Stimulated activated naive CD4-positive, alpha-beta T cell (primary cell): ENCODE data around the gene CD68.

Experiments
- DNase-seq, 6 experiments: peaks; one replicate each; lab custom pipeline; 2025; lab: John Stamatoyannopoulos, UW

The CD68 gene

DNA sequence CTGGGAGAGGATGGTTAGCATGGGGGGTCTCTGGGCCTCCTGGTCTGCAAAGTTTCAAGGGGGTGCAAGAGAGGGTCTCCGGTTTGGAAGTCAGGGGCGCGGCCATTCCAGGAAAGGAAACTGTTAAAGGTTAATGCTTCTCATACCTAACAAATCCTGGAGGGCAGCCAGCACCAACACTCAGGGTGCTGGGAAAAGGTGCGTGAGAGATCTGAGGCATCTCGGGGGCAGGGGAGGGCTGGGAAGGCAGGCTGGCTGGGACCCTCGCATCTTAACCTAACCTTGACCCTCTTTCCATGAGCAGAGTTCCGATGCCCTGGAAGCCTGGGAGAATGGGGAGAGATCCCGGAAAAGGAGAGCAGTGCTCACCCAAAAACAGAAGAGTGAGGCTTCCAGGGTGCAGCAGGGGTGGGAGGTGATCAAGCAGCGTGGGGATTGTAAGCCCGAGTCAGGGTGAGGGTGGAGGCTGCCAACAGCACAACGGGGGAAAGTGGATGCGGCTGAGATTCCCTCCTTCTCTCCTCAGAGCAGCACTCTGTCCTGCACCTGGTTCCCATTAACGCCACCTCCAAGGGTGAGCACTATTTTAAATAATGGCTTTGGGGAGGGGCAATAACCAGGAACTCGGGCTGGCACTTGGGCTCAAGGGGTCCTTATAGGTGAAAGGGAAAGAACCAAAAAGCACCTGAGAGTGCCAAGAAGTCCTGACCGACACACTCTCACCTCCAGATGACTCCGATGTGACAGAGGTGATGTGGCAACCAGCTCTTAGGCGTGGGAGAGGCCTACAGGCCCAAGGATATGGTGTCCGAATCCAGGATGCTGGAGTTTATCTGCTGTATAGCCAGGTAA is 19.9 kb upstream of the CD68 start:
- no peak for DNase-seq

DNA sequence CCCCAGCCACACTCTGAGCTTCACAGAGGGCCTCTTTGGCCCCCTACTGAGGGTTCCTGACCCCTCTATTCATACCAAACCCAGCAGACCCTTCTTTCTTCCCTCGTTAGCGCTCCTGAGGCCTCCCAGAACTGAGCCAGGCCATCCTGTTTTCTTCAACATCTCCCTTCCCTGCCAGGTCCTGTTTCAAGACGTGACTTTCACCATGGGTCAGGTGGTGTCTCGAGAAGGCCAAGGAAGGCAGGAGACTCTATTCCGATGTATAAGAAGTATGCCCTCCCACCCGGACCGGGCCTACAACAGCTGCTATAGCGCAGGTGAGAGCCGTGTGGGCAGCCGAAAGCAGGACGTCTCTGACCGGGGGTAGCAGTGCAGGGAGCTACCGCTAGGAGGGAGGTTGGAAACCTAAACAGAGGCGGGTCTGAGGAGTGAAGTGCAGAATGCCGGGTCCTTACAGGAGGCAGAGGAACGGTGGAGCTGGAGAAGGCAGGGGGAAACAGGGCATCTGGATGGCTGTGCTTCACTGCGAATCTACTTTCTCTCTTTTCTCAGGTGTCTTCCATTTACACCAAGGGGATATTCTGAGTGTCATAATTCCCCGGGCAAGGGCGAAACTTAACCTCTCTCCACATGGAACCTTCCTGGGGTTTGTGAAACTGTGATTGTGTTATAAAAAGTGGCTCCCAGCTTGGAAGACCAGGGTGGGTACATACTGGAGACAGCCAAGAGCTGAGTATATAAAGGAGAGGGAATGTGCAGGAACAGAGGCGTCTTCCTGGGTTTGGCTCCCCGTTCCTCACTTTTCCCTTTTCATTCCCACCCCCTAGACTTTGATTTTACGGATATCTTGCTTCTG is 19.0 kb upstream of the CD68 start:
- DNase-seq: peak in 5 of 6 experiments; percentile 15 to 50 (median 39)

DNA sequence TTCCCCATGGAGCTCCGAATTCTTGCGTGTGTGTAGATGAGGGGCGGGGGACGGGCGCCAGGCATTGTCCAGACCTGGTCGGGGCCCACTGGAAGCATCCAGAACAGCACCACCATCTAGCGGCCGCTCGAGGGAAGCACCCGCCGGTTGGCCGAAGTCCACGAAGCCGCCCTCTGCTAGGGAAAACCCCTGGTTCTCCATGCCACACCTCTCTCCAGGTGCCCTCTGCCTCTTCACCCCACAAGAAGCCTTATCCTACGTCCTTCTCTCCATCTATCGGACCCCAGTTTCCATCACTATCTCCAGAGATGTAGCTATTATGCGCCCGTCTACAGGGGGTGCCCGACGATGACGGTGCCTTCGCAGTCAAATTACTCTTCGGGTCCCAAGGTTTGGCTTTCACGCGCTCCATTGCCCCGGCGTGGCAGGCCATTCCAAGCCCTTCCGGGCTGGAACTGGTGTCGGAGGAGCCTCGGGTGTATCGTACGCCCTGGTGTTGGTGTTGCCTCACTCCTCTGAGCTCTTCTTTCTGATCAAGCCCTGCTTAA is 18.3 kb upstream of the CD68 start:
- peak; percentile 65 to 86 (median 75) for DNase-seq

DNA sequence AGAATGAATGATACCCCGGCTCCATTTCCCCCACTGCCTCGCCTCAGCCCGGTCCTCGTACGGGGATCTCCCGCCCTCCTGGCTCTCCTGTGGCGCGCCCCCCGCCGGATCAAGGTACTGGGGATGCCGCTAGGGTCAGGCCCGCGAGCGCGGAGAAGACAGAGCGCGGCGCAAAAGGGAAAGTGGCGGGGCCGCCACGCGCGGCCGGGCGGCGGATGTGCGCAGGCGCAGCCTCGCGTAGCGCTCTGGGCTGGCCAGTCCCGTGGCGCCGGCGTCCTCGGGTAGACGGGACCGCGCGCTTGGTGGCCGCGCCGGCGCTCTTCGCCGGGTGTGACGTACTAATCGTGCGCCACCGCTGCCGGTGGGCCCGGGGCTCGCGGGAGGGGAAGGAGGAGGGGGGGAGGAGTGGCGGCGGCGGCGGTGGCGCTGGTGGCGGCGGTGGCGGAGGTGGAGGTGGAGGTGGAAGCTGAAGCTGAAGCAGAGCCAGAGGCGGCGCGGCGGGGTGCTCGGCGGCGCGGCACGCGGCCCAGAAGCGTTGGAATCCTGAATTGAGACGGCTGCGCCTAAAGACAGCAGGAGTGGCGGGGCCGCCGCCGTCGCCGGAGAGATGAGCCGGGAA is 17.7 kb upstream of the CD68 start, which contains the start of gene SENP3:
SENP3 (plus strand) TSS at position 331 of the 619 bp plus-strand sequence. CDS start 1,158 bp downstream, outside the sequence.
- DNase-seq: peak; percentile 82 to 91 (median 88)

DNA sequence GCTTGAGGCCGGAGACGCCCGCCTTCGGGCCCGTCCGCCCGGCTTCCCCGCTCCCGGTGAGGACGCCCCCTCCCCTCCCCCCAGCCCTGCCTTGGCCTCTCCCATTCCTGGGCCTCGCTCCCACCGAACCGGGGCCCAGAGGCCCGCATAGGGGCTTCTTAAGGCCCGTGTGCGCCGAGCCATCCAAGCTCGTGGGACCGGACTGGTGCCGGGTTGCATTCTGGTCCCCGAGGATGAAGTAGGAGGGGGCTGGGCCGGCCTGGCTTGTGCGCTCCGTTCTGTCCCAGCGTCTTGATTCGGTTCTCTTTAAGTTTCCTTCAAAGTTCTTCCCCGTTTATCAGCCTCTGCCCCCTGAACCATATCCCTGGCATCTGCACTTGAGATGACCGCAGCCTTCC is 17.2 kb upstream of the CD68 start:
- DNase-seq: no peak

DNA sequence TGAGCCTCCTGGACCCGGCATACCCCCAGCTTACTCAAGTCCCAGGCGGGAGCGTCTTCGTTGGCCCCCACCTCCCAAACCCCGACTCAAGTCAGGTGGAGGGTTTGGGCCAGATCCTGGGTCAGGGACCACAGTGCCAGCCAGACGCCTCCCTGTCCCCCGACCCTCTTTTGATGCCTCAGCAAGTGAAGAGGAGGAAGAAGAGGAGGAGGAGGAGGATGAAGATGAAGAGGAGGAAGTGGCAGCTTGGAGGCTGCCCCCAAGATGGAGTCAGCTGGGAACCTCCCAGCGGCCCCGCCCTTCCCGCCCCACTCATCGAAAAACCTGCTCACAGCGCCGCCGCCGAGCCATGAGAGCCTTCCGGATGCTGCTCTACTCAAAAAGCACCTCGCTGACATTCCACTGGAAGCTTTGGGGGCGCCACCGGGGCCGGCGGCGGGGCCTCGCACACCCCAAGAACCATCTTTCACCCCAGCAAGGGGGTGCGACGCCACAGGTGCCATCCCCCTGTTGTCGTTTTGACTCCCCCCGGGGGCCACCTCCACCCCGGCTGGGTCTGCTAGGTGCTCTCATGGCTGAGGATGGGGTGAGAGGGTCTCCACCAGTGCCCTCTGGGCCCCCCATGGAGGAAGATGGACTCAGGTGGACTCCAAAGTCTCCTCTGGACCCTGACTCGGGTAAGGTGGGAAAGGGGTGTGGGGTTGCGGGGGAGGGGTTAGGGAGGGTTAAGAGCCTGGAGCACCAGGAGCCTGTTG is 16.1 kb upstream of the CD68 start:
- DNase-seq: no peak

DNA sequence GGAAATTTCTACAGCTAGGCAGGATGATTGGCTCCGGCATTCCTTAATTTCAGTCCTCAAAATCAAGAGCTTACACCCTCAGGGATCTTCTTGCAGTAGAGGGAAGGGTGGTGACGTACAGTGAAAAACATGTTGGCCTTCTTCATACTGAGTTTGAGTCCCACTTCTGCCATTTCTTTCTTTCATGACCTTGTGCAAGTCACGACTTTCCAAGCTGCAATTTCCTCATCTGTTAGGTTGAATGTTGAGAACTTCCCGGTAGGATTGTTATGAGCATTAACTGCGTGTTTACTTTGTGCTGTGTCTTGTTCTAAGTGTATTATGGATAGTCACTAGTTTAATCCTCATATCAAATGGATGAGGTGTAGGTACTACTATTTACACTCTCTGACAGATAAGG is 9.9 kb upstream of the CD68 start:
- DNase-seq: no peak

DNA sequence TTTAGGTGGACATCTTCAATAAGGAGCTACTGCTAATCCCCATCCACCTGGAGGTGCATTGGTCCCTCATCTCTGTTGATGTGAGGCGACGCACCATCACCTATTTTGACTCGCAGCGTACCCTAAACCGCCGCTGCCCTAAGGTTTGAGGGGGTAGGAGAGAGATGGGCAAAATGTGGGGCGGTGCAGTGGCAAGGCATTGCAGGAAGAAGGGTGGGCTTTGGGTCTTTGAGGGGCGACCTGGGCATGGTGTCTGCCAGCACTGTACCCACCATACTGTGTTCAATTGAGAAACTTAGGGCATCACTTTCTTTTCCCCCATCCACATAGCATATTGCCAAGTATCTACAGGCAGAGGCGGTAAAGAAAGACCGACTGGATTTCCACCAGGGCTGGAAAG is 9.1 kb upstream of the CD68 start:
- no peak for DNase-seq

DNA sequence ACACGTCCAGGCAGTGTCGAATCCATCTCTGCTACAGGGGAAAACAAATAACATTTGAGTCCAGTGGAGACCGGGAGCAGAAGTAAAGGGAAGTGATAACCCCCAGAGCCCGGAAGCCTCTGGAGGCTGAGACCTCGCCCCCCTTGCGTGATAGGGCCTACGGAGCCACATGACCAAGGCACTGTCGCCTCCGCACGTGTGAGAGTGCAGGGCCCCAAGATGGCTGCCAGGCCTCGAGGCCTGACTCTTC is 7.2 kb upstream of the CD68 start:
- no peak for DNase-seq

DNA sequence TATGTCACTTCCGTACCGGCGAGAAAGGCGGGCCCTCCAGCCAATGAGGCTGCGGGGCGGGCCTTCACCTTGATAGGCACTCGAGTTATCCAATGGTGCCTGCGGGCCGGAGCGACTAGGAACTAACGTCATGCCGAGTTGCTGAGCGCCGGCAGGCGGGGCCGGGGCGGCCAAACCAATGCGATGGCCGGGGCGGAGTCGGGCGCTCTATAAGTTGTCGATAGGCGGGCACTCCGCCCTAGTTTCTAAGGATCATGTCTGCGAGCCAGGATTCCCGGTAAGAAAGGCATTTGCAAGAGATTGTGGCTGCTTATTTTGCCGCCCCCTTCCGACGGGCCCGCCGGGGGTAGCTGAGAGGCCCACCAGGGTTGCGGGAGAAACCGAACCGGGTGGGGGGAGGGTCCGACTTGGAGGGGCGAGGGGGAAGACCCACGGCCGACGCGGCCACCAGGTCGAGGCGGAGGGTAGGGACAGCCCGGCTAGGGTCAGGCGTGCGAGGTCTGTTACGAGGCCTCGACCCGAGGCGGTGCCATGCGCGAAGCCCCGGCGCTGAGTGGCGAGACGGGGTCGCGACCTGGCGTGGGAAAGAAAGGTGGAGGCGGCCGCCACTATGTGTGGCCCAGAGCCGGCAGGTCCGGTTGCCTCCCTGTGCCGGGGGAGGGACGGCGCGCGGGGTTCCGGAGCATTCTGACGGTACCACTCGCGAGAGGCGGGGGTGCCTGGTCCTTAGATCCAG is 6.7 kb upstream of the CD68 start:
- peak; percentile 99 to 100 (median 100) for DNase-seq

DNA sequence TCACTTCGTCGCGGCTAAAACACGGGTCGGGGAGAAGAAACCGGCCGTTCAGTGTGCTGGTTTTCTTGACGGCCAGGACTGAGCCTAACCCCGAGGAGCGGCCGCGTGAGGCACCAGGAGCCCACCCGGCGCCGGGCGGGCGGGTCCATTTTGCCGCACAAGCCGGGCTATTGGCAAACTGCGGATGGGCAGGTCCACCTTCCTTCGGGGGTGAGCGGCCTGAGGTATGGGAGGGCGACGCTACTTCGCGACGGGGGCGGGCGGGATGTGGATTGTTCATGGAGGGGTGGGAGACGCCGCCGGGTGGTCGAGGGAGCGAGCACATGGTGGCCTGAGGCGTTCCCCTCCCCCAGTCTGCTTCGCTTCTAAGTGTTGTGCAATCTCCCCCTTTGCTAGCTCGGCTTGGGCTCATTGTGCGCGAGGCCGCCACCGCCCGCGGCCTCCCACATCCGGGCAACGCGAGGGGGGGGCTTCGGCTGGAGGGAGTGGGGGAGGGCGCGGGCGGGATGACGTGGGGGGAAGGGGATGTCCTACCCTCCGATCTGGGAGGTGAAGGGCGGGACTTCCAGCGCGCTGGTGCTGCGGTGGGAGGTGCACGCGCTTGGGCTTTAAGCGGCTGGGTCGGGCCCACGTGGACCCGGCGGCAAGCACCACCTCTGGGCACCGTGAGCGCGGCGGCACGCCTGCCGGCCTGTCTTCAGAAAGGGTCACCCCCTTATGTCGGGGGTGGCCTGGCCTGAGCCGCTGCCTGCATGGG is 5.9 kb upstream of the CD68 start:
- peak; percentile 78 to 93 (median 88) for DNase-seq

DNA sequence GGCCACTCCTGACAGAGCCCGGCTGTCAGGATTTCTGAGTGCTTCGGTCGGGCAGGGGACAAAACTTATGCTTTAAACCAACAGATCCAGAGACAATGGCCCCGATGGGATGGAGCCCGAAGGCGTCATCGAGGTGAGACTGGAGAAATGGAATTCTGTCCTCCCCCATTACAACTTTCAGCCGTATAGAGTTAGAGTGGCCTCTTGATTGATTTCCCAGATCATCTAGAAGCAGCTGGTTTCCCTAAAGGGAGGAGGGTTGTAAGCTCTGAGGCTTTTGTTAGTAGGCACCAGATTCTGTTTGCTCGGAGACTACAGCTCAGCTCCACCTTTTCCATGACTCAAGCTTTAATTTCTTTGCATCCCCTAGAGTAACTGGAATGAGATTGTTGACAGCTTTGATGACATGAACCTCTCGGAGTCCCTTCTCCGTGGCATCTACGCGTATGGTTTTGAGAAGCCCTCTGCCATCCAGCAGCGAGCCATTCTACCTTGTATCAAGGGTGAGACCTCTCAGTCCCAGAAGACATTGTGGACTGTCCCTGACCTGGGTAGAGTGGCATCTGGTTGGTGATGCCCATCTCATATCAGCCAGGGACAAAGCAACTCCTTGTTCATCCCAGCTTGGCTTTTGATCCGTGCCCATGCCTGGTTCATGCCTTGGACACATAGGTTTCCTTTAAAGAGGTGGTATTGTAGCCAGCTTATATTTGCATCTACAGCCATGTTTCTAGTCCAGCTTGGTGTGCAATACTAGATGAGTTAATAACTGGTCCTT is 5.1 kb upstream of the CD68 start:
- DNase-seq: no peak

DNA sequence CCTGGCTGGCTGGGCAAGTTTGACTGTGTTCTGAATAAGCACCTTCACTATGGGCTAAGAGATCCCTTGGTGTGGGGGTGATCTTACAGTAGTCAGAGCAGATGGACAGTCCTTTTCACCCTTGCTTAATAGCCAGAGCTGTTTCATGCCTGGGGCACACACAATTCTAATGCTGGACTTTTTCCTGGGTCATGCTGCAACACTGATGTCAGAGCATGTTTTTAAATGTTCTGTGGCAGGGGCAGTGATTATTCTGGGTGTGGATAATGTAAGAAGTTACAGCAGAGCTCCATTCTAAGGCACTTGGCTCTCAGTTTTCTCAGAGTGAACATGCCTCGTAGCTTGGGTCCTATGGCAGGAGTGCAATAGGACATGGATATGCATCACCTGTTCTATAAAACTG is 4.0 kb upstream of the CD68 start:
- DNase-seq: no peak

DNA sequence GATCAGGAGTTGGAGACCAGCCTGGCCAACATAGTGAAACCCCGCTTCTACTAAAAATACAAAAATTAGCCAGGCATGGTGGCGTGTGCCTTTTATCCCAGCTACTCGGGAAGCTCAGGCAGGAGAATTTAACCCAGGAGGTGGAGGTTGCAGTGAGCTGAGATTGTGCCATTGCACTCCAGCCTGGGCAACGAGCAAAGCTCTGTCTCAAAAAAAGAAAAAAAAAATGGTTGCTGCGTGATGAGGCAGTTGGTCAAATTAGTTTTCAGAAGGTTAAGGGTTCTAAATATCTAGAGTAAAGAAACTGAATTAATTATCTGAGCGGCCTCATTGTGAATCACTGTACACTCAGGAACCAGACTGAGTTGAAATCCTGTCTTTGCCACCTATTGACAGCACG is 3.5 kb upstream of the CD68 start:
- no peak for DNase-seq

DNA sequence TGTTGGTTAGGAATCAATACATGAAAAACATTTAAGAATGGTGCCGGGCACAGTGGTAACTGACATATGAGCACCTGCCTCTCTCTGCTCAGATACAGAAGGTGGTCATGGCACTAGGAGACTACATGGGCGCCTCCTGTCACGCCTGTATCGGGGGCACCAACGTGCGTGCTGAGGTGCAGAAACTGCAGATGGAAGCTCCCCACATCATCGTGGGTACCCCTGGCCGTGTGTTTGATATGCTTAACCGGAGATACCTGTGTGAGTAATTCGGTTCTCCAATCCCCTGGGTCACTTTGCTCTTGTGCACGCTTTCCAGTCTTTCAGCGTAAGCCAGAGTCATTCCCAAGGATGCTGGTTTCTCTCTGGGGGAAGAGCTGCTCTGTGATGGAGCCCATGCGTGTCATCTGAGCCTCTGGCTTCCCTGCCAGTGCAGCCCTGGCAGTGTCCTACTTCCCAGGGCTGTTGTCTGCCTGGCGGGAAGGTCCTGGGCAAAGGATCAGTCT is 3.0 kb upstream of the CD68 start:
- no peak for DNase-seq

DNA sequence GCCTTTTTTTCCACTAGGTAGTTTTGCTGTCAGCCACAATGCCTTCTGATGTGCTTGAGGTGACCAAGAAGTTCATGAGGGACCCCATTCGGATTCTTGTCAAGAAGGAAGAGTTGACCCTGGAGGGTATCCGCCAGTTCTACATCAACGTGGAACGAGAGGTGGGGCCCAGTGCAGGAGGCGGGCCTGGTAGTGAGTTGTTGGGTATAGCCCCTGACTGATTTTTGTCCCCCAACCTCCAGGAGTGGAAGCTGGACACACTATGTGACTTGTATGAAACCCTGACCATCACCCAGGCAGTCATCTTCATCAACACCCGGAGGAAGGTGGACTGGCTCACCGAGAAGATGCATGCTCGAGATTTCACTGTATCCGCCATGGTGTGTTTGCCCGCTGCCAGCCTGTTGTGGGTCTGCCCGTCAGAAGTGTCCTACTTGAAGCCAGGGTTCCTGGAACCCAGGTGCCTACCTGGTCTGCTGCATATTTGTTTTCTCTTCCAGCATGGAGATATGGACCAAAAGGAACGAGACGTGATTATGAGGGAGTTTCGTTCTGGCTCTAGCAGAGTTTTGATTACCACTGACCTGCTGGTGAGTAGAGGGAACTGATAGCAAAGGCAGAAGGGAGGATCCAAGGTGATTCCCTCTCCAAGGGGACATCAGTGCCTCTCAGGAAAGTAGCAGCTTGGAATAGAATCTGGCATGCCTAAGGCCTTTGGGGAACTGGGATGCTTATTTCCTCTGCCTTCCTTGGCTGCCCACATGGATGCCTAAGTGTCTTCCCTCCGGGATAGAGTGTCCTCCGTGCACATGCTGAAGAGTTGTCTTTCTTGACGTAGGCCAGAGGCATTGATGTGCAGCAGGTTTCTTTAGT is 1.9 kb upstream of the CD68 start:
- peak in 1 of 6 experiments; percentile 41 for DNase-seq

DNA sequence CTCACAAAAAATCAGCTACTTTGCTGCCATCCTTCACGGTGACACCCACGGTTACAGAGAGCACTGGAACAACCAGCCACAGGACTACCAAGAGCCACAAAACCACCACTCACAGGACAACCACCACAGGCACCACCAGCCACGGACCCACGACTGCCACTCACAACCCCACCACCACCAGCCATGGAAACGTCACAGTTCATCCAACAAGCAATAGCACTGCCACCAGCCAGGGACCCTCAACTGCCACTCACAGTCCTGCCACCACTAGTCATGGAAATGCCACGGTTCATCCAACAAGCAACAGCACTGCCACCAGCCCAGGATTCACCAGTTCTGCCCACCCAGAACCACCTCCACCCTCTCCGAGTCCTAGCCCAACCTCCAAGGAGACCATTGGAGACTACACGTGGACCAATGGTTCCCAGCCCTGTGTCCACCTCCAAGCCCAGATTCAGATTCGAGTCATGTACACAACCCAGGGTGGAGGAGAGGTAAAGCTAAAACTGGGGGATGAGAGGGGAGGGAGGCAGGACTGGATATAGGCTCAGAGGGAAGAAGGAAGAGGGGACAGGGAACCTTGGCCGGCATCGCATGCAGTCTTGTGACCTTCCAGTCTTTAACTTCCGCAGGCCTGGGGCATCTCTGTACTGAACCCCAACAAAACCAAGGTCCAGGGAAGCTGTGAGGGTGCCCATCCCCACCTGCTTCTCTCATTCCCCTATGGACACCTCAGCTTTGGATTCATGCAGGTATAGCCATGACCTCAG is 581 bp downstream of the CD68 start:
- DNase-seq: no peak
